HG02943 (cell line): ENCODE results near the gene AGBL5.
"Not testable (repeated sequence)": the region's sequence is repeated elsewhere in the genome, so short reads cannot be mapped to it uniquely, and the experiment has no call there.

ENCODE experiments used
- ATAC-seq: cut with Tn5 transposase; IDR thresholded peaks from one replicate; pipeline ENCODE4 v1.9.1; 2021; ENCODE audit warnings: mild to moderate bottlenecking, low read depth, moderate library complexity; ENCODE audit not compliant: unreplicated experiment

AGBL5 gene

DNA sequence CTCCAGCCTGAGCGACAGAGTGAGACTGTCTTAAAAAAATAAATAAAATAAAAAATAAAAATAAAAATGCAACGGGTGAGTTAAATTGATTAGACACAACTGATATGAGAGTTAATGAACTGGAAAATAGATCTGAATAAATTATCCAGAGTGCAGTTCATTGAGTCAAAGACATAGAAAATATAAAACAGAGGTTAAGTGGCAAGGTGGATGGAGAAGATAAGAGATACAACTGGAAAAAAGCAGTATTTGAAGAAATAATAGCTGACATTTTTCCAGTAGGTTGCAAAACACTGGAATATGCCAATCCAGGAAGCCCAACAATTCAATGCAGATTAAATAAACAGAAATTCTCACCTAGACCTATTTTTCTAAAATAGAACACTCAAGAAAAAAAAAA is 56.8 kb downstream of the AGBL5 start:
- no peak for ATAC-seq

DNA sequence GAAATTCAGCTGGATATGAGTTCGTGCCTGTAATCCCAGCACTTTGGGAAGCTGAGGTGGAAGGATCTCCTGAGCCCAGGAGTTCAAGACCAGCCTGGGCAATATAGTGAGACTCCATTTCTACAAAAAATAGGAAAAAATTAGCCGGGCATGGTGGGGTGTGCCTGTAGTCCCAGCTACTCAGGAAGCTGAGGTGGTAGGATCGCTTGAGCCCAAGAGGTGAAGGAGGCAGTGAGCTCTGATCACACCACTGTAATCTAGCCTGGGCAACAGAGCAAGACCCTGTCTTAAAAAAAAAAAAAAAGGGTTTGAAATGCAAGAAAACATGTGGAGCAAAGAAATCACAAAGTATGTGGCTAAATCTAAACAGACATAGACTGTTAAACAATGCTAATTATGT is 57.6 kb downstream of the AGBL5 start:
- ATAC-seq = no peak

GRCh38 chr2:27110603-27111352 is 59.3 kb downstream of the AGBL5 start:
- ATAC-seq = not testable (repeated sequence)

GRCh38 chr2:27111392-27112078 is 60.1 kb downstream of the AGBL5 start:
- not testable (repeated sequence) for ATAC-seq

GRCh38 chr2:27115519-27115918 is 64.1 kb downstream of the AGBL5 start:
- no peak for ATAC-seq

GRCh38 chr2:27117995-27118524 is 66.6 kb downstream of the AGBL5 start:
- no peak for ATAC-seq

DNA sequence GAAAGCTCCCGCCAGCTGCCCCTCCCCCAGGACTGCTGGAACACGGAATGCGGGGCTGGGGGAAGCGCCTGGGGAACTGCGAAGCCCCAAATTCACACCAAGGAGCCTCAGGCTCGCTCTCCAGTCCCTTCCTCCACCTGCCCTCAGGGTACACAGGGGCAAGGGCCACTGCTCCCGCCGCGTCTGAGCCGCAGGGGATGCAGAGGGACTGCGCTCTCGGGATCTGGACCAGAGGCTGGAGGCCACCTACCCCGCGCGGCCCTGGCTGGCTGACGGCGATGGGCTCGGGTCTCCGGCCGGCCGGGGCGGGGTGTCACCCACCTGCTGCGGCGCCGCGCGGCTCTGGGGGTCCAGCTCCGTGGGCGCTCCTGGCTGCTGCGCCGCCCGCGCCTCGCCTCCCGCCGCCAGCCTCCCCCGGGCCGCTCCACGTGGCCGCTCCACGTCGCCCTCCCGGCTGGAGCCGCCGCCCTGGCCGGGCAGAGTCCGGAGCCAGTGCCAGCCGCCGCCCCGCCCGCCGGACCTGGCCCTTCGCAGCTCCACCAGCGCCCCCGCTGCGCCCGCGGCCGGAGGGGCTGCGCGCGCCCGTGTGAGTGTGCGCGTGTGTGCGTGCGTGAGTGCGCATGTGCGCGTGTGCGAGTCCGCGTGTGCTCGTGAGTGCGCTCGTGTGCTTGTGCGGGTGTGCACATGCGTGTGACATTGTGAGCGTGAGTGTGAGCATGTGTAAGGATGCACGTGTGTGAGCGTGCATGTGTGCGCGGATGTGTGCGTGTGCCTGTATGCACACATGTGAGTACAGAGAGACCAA is 67.3 kb downstream of the AGBL5 start, which contains the start of gene CGREF1:
Gene CGREF1 (minus strand): TSS at position 604 of the 805 bp plus-strand sequence. CDS start 14,762 bp downstream, outside the sequence.
- ATAC-seq = no peak

DNA sequence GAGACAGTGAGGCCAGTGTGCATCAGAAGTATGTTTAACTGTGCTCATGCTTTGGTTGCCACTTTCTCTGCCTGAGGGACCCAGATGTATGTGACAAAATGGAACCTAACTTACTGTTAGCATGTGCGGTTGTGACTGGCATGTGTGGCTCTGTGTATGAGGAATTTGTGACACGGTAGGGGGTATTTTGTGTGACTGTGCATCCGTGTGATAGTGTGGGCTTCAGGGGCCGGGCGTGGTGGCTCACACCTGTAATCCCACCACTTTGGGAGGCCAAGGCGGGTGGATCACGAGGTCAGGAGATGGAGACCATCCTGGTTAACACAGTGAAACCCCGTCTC is 67.8 kb downstream of the AGBL5 start:
- ATAC-seq = not testable (repeated sequence)
